GM19467 (cell line): ENCODE measurements around the gene ZBTB8B.
"Not testable (repeated sequence)": the region's sequence is repeated elsewhere in the genome, so short reads cannot be mapped to it uniquely, and the experiment has no call there.

Experiments
- ATAC-seq: cut with Tn5 transposase; IDR thresholded peaks from one replicate; pipeline ENCODE4 v1.9.1; 2021; ENCODE audit warnings: mild to moderate bottlenecking, moderate library complexity; ENCODE audit not compliant: unreplicated experiment

ZBTB8B gene

GRCh38 chr1:32464716-32465577 is at the start of gene ZBTB8B:
ZBTB8B (plus strand) TSS chr1:32465072; CDS start chr1:32470625, 5,553 bp downstream.
- ATAC-seq = no peak

DNA sequence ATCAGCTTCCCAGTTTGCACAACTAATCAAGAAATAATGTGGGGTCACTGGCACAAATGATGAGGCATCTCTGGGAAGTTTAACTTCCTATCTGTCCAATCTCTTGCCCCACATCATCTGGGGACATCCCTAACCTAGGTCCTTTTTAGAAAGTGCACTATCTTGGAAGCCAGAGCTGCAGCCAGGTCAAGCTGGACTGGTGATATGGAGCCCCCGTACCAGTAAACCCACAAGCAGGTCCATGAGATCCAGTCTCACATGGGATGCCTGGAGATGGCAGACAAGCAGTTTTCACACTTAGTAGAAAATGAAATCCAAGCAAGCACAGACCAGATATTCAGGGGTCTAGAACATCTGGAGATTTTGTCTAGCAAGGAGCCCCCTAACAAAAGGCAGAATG is 43.1 kb upstream of the ZBTB8B start:
- no peak for ATAC-seq

DNA sequence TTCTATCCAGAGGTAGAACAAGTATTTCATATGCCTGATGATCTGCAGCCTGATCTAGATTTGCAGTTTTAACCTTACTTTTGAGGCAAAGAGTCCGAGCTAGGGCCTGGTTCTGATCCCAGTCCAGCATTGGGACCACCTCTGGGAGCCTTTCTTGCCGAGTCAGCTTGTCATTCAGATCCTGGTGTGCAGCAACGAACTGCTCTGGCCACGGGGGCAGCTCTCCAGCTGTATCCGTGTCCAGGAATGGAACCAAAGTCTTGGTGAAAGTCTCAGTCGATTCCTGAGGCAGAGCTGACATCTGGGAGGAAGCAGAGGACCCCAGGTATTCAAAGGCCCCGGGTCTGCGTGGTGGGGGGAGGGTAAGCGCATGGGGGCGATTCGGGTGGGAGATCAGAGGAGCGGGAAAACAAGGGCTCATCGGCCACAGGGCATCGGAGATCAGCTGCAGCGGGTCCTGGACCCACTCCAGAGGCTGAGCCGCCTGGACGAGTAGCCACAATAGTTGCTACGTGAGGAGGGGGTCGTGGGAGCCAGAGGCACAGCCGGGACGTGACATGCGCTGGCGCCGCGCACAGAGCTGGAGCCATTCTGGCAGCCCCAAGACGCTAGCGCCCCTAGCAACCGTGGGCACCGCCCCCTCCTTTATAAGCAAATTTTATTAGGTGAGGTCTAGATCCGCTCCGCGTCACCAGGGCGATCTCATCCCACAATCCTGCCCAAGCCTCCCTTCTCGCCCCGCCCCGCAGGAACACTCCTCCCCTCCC is 38.2 kb upstream of the ZBTB8B start:
- no peak for ATAC-seq

GRCh38 chr1:32427264-32427963 is 37.5 kb upstream of the ZBTB8B start:
- no peak for ATAC-seq

GRCh38 chr1:32431736-32432400 is 33.0 kb upstream of the ZBTB8B start:
- ATAC-seq = no peak

DNA sequence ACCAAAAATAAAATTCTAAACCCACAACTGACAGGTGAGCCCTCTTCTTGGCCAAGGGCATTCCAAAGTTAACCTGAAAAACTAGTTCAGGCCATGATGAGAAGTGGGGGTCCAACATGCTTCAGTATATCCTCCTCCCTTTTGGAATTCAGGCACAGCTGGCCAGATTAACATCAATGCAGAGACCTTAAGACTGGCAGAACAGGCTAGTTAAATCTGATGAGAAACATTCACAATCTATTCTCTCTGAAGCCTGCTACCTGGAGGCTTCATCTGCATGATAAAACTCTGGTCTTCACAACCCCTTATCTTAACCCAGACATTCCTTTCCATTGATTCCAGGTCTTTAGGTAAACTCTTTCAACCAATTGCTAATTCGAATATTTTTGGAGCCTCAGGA is 26.7 kb upstream of the ZBTB8B start:
- ATAC-seq = no peak

GRCh38 chr1:32438777-32439176 is 26.1 kb upstream of the ZBTB8B start:
- not testable (repeated sequence) for ATAC-seq

- ATAC-seq = not testable (repeated sequence)
Measured at GRCh38 chr1:32441467-32441866, 23.4 kb upstream of the ZBTB8B start.

- ATAC-seq = no peak
Measured at GRCh38 chr1:32447469-32448185, 17.2 kb upstream of the ZBTB8B start.

DNA sequence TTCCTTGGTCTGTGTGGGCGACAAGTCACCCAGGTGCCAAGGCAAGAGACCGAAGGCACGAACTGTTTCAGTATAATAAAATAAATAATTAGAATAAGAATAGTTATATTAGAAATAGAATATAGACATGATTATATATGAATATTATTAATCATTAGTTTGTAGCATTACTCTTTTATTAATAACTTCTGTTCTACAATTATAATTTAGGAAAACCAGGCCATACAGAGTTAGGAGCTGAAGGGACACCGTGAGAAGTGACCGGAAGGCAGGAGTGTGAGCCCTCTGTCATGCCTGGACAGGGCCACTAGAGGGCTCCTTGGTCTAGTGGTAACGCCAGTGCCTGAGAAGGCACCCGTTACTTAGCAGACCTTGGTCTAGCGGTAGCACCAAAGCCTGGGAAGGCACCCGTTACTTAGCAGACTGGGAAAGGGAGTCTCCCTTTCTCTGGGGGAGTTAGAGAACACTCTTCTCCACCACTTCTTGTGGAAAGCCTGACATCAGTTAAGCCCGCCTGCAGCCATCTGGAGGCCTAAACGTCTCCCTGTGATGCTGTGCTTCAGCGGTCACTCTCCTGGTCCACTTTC is 16.6 kb upstream of the ZBTB8B start:
- ATAC-seq = not testable (repeated sequence)

DNA sequence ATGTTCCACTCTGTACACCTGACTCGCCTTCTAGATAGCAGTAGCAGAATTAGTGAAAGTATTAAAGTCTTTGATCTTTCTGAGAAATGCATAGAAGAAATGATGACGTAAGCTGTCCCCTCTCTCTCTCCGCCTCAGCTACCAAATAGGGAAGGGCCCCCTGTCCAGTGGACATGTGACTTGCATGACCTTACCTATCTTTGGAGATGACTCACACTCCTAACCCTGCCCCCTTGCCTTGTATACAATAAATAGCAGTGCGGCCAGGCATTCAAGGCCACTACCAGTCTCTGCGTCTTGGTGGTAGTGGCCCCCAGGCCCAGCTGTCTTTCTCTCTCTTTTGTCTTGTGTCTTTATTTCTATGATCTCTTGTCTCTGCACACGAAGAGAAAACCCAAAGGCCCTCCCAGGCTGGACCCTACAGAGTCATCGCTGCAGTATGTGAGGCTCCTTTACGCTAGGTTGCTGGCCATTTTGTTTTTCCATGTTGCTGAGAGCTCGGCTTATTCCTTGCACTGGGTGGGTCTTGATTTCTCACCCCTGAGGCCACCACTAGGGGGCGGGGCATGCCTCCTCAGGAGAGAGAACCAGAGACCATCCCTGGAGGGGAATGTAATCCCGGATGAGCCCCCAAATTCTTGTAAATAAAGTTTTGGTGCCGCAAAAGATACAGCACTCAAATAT is 16.0 kb upstream of the ZBTB8B start:
- ATAC-seq = no peak

GRCh38 chr1:32449457-32449831 is 15.4 kb upstream of the ZBTB8B start:
- not testable (repeated sequence) for ATAC-seq

DNA sequence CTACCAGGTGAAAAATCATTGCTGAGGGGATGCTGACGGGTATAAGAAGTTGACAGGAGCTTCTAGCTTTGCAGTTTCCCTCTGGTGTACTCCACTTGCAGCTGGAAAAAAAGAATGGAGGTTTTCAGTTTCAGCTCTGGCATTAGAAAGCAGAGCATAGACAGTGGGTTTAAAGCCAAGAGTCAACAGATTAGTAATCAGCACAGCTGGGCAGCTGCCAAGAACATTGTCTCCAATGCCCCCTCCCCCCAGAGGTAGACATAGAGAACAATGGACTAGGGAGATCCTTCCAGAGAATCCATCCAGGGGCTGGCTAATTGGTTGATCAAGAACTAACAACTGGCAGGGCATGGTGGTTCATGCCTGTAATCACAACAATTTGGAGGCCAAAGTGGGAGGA is 10.1 kb upstream of the ZBTB8B start:
- no peak for ATAC-seq

DNA sequence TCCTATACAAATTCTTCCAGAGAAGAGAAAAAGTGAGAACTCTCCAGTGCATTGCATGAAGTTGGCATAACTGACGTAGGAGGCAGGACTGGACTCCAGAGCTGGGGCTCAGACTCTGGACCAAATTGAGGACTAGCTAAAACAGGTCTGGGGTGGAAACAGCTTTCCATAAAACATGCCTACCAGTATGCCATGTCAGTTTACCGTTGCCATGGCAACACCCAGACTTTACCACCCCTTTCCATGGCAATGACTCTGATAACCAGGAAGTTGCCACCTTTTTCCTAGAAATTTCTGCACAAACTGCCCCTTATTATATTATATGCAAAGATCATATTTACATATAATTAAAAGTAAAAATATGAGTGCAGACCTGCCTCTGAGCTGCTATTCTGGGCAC is 8.9 kb upstream of the ZBTB8B start:
- ATAC-seq = no peak

GRCh38 chr1:32458798-32459197 is 6.1 kb upstream of the ZBTB8B start:
- ATAC-seq = not testable (repeated sequence)

- ATAC-seq = not testable (repeated sequence)
Measured at GRCh38 chr1:32462977-32463376, 1.9 kb upstream of the ZBTB8B start.

GRCh38 chr1:32464191-32464715 is 619 bp upstream of the ZBTB8B start:
- no peak for ATAC-seq

DNA sequence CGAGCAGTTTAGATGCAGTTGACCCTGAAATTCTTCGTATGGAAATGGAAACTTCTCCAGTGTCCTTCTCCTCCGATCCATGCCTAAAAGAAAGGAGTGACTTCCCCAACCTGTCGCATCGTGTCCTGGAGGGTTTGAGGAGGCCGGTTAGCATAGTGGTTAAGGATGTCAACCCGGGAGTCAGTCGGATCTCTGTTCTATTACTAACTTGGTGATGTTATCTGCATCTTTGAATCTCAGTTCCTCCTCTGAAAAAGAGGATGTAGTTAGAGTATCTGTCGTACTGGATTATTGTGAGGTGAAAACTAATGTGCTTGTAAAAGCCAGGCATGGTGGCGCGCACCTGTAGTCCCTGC is 684 bp downstream of the ZBTB8B start:
- no peak for ATAC-seq

- ATAC-seq = no peak
Measured at GRCh38 chr1:32466761-32467160, 1.9 kb downstream of the ZBTB8B start.
